ENCODE results near the gene PLXNA4.

DNA sequence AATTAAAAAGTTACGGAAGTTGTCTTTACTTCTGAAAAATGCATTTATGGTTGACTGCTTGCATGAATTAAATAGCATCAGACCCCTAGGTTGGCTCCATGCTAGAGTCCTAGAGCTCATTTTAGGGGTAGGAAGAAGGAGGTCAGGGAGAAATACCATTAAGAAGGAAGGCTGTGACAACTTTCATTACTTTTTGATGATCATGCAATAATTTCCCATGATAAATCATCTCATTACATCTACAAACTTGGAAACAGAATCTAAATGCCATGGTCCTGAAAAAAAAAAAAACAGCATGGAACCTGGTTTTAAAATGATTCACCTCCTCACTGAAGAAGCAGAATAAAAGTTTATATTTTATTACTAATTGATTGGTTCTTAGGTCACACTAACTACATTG, 20.3 kb upstream of the PLXNA4 start:
- TF ChIP-seq, protein P1, sequence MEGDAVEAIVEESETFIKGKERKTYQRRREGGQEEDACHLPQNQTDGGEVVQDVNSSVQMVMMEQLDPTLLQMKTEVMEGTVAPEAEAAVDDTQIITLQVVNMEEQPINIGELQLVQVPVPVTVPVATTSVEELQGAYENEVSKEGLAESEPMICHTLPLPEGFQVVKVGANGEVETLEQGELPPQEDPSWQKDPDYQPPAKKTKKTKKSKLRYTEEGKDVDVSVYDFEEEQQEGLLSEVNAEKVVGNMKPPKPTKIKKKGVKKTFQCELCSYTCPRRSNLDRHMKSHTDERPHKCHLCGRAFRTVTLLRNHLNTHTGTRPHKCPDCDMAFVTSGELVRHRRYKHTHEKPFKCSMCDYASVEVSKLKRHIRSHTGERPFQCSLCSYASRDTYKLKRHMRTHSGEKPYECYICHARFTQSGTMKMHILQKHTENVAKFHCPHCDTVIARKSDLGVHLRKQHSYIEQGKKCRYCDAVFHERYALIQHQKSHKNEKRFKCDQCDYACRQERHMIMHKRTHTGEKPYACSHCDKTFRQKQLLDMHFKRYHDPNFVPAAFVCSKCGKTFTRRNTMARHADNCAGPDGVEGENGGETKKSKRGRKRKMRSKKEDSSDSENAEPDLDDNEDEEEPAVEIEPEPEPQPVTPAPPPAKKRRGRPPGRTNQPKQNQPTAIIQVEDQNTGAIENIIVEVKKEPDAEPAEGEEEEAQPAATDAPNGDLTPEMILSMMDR (optimal IDR thresholded peaks at IDR 0.05 in 1 of 3, IDR thresholded peaks at IDR 0.05 in 1 of 3, conservative IDR thresholded peaks at IDR 0.05 in 1 of 3; ENCODE audit: extremely low read depth in 1 of 3, insufficient read depth in 2 of 3, low read length in 3 of 3): no peak
- TF ChIP-seq EZH2 (IDR thresholded peaks at IDR 0.05; ENCODE audit: low read length): no peak

Data from keratinocyte (primary cell).